Fibroblast of lung (primary cell): ENCODE measurements around the gene WDR72. TPM values are rescaled to one million over a fixed set of nuclear protein-coding genes. Genes with fewer than 3 reads are reported as not detected.

Experiments
- DNase-seq, 2 donors: peaks; one replicate each; pipeline versions ENCODE4 v3.0.0 to v3.0.0-alpha.2; 2010; ENCODE audit warnings: low read depth in 2 of 2
- H2AFZ ChIP-seq: 2 replicates; pipeline ENCODE4 v1.5.1; 2012; ENCODE audit warnings: low read length, control low read depth, inconsistent platforms
- H3K27ac ChIP-seq: 2 replicates; pipeline ENCODE4 v1.5.1; 2011; ENCODE audit warnings: low read length, control low read depth; ENCODE audit not compliant: insufficient read depth
- H3K27me3 ChIP-seq: 2 replicates; pipeline ENCODE4 v1.5.1; 2011; ENCODE audit warnings: mild to moderate bottlenecking, low read length; ENCODE audit not compliant: control insufficient read depth, insufficient read depth
- H3K36me3 ChIP-seq: 2 replicates; pipeline ENCODE4 v1.5.1; 2011; ENCODE audit warnings: low read length; ENCODE audit not compliant: control insufficient read depth, insufficient read depth
- H3K4me1 ChIP-seq: 2 replicates; pipeline ENCODE4 v1.5.1; 2011; ENCODE audit warnings: low read length; ENCODE audit not compliant: control insufficient read depth, insufficient read depth; ENCODE audit errors: extremely low read depth
- H3K4me2 ChIP-seq: 2 replicates; pipeline ENCODE4 v1.5.1; 2011; ENCODE audit warnings: low read length, control low read depth; ENCODE audit not compliant: insufficient read depth; ENCODE audit errors: extremely low read depth
- H3K4me3 ChIP-seq, 4 experiments: fragments of 200-600 bp in 1 of 4; sonication (generic) in 1 of 4; replicated peaks in 1 of 4; 2 replicates each; pipeline ENCODE4 v1.5.1; 2011 to 2016; ENCODE audit warnings: low read length in 4 of 4, low read depth in 3 of 4, mild to moderate bottlenecking in 3 of 4, control low read depth in 2 of 4, inconsistent platforms in 1 of 4, mixed read lengths in 1 of 4; ENCODE audit not compliant: insufficient read depth in 1 of 4; ENCODE audit errors: control extremely low read depth in 1 of 4
- H3K79me2 ChIP-seq: 2 replicates; pipeline ENCODE4 v1.5.1; 2012; ENCODE audit warnings: mild to moderate bottlenecking, low read length, inconsistent platforms; ENCODE audit not compliant: control insufficient read depth, insufficient read depth
- H3K9ac ChIP-seq: 2 replicates; pipeline ENCODE4 v1.5.1; 2011; ENCODE audit warnings: mild to moderate bottlenecking, low read length, control low read depth; ENCODE audit not compliant: insufficient read depth
- H3K9me3 ChIP-seq: 2 replicates; pipeline ENCODE4 v1.5.1; 2012; ENCODE audit warnings: low read depth, low read length; ENCODE audit not compliant: control insufficient read depth, insufficient read depth
- H4K20me1 ChIP-seq: 2 replicates; pipeline ENCODE4 v1.5.1; 2011; ENCODE audit warnings: low read length; ENCODE audit not compliant: control insufficient read depth, insufficient read depth; ENCODE audit errors: extremely low read depth
- EZH2 ChIP-seq: IDR thresholded peaks from 2 replicates; pipeline ENCODE4 v1.5.1; 2012; ENCODE audit warnings: low read length, control low read depth, mild to moderate bottlenecking; ENCODE audit errors: missing control alignments
- polyA plus RNA-seq, 2 donors: library from polyadenylated mRNA; depleted of rRNA in 1 of 2; stranded (reverse) in 1 of 2; unstranded in 1 of 2; fragments of >200 nt; gene quantifications; 2 replicates each; pipeline ENCODE4 v1.2.1, GENCODE V29; 2011 to 2012; ENCODE audit warnings: missing spikeins in 1 of 2
- total RNA-seq: library from RNA; depleted of rRNA; stranded (reverse); fragments of >200 nt; gene quantifications from 2 replicates; pipeline ENCODE4 v1.2.1, GENCODE V29; 2014
- TF ChIP-seq, protein P1 (sequence below), 2 donors: IDR thresholded peaks in 1 of 2; conservative IDR thresholded peaks in 1 of 2; 1 replicate in 1 of 2; 2 replicates in 1 of 2; pipeline ENCODE4 v1.5.1; 2011 to 2012; ENCODE audit warnings: low read length in 2 of 2, control low read depth in 1 of 2, inconsistent platforms in 1 of 2, low read depth in 1 of 2, mild to moderate bottlenecking in 1 of 2

Gene WDR72
- total and polyA plus RNA-seq, 2 donors (not counting 1 experiment from before 2014, with no cell fraction given) = not detected

GRCh38 chr15:53473435-53473834 is 286.0 kb downstream of the WDR72 start:
- TF ChIP-seq, protein P1, sequence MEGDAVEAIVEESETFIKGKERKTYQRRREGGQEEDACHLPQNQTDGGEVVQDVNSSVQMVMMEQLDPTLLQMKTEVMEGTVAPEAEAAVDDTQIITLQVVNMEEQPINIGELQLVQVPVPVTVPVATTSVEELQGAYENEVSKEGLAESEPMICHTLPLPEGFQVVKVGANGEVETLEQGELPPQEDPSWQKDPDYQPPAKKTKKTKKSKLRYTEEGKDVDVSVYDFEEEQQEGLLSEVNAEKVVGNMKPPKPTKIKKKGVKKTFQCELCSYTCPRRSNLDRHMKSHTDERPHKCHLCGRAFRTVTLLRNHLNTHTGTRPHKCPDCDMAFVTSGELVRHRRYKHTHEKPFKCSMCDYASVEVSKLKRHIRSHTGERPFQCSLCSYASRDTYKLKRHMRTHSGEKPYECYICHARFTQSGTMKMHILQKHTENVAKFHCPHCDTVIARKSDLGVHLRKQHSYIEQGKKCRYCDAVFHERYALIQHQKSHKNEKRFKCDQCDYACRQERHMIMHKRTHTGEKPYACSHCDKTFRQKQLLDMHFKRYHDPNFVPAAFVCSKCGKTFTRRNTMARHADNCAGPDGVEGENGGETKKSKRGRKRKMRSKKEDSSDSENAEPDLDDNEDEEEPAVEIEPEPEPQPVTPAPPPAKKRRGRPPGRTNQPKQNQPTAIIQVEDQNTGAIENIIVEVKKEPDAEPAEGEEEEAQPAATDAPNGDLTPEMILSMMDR (conservative IDR thresholded peaks at IDR 0.05 in 1 of 2, IDR thresholded peaks at IDR 0.05 in 1 of 2; ENCODE audit: low read depth in 1 of 2, low read length in 2 of 2) = no peak
- TF ChIP-seq EZH2 = no peak

DNA sequence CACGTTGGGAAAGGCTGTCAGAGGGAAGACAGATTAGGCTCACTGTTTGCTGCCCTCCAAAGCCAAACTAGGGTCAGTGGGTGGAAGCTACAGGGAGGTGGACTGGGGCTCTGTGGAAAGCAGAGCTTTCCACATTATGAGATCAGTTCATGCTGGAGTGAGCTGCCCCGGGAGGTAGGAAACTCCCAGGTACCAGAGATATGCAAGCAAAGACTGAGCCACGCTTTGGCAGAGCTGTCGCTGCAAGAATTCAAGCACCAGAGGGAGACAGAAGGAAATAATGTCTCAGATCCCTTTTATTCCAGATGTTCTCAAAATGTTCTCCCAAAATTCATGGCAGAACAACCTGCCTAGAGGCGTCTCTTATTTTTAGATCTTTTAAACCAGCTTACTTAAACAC is 286.6 kb downstream of the WDR72 start:
- Histone ChIP-seq H3K4me3 (no peak overlapping the region), H3K27ac (no peak overlapping the region), H3K9ac (no peak overlapping the region), H3K9me3 (no peaks in the 10 kb centered on the region), H3K4me1 (no peaks in the 10 kb centered on the region), H3K4me2 (no peak overlapping the region), H4K20me1 (no peaks in the 10 kb centered on the region), H2AFZ (no peak overlapping the region), H3K27me3 (no peaks in the 10 kb centered on the region), H3K79me2 (no peaks in the 10 kb centered on the region), H3K36me3 (no peaks in the 10 kb centered on the region)
- DNase-seq = no peak
- TF ChIP-seq, protein P1 (conservative IDR thresholded peaks at IDR 0.05 in 1 of 2, IDR thresholded peaks at IDR 0.05 in 1 of 2; ENCODE audit: low read depth in 1 of 2, low read length in 2 of 2) = no peak
- no peak for TF ChIP-seq EZH2

More at GRCh38 chr15:53473435-53473834, 286.0 kb downstream of the WDR72 start:
- no peaks in the 10 kb centered on the region for H3K4me1 ChIP-seq
- no peaks in the 10 kb centered on the region for H4K20me1 ChIP-seq
- no peak overlapping the region for H2AFZ ChIP-seq
- H3K4me3 ChIP-seq = no peak overlapping the region
- no peak overlapping the region for H3K4me2 ChIP-seq
- no peak overlapping the region for H3K27ac ChIP-seq
- no peaks in the 10 kb centered on the region for H3K36me3 ChIP-seq
- H3K79me2 ChIP-seq = no peaks in the 10 kb centered on the region
- H3K9me3 ChIP-seq = no peaks in the 10 kb centered on the region
- no peaks in the 10 kb centered on the region for H3K27me3 ChIP-seq
- no peak overlapping the region for H3K9ac ChIP-seq
- no peak for DNase-seq

- Histone ChIP-seq H3K9me3 (no peaks in the 10 kb centered on the region), H3K9ac (no peak overlapping the region), H3K36me3 (no peaks in the 10 kb centered on the region), H3K4me2 (no peak overlapping the region), H2AFZ (no peak overlapping the region), H3K4me1 (no peaks in the 10 kb centered on the region), H4K20me1 (no peaks in the 10 kb centered on the region), H3K27me3 (no peaks in the 10 kb centered on the region), H3K27ac (no peak overlapping the region), H3K79me2 (no peaks in the 10 kb centered on the region), H3K4me3 (no peak overlapping the region)
- no peak for DNase-seq
- TF ChIP-seq, protein P1 (conservative IDR thresholded peaks at IDR 0.05 in 1 of 2, IDR thresholded peaks at IDR 0.05 in 1 of 2; ENCODE audit: low read depth in 1 of 2, low read length in 2 of 2) = no peak
Observed at GRCh38 chr15:53472210-53472609, 287.3 kb downstream of the WDR72 start.
